ENCODE results near the gene PRCC.
A peak's percentile ranks its signal among the peaks of the same experiment; 100 is the strongest.

Gene PRCC

GRCh38 chr1:156796340-156797097 lies 29.2 kb downstream of the PRCC start:
- no peak for DNase-seq (ENCODE audit: low read depth)

- peak; percentile 58 for DNase-seq (ENCODE audit: low read depth)
These were observed 30.0 kb downstream of the PRCC start for GRCh38 chr1:156797212-156797871.

- peak; percentile 26 for DNase-seq (ENCODE audit: low read depth)
These were observed 34.2 kb downstream of the PRCC start for GRCh38 chr1:156801409-156802121.

GRCh38 chr1:156802421-156802935 lies 35.1 kb downstream of the PRCC start:
- no peak for DNase-seq (ENCODE audit: low read depth)

GRCh38 chr1:156803086-156803851 lies 35.9 kb downstream of the PRCC start:
- no peak for DNase-seq (ENCODE audit: low read depth)

GRCh38 chr1:156804026-156804425 lies 36.7 kb downstream of the PRCC start:
- no peak for DNase-seq (ENCODE audit: low read depth)

- peak; percentile 22 for DNase-seq (ENCODE audit: low read depth)
These were observed 37.4 kb downstream of the PRCC start for GRCh38 chr1:156804572-156805243.

- DNase-seq (ENCODE audit: low read depth) = no peak
These were observed 38.6 kb downstream of the PRCC start for GRCh38 chr1:156805766-156806511.

- no peak for DNase-seq (ENCODE audit: low read depth)
These were observed 39.4 kb downstream of the PRCC start for GRCh38 chr1:156806512-156807440.

- no peak for DNase-seq (ENCODE audit: low read depth)
These were observed 40.3 kb downstream of the PRCC start for GRCh38 chr1:156807627-156808026.

GRCh38 chr1:156808186-156809030 lies 41.1 kb downstream of the PRCC start:
- no peak for DNase-seq (ENCODE audit: low read depth)

- DNase-seq (ENCODE audit: low read depth) = no peak
These were observed 41.9 kb downstream of the PRCC start for GRCh38 chr1:156809281-156809680.

- DNase-seq (ENCODE audit: low read depth) = no peak
These were observed 42.5 kb downstream of the PRCC start for GRCh38 chr1:156809711-156810366.

GRCh38 chr1:156811168-156811567 lies 43.8 kb downstream of the PRCC start:
- no peak for DNase-seq (ENCODE audit: low read depth)

GRCh38 chr1:156812293-156812990 lies 45.1 kb downstream of the PRCC start:
- DNase-seq (ENCODE audit: low read depth) = no peak

GRCh38 chr1:156813298-156813697 lies 46.0 kb downstream of the PRCC start:
- DNase-seq (ENCODE audit: low read depth) = no peak

Data from CMK (cell line).